ENCODE measurements around the gene SDCCAG8. TPM values are rescaled to one million over a fixed set of nuclear protein-coding genes. Genes with fewer than 3 reads are reported as not detected.

The SDCCAG8 gene
- total RNA-seq, 1 donor from 2014 or later = 41.7 TPM

DNA sequence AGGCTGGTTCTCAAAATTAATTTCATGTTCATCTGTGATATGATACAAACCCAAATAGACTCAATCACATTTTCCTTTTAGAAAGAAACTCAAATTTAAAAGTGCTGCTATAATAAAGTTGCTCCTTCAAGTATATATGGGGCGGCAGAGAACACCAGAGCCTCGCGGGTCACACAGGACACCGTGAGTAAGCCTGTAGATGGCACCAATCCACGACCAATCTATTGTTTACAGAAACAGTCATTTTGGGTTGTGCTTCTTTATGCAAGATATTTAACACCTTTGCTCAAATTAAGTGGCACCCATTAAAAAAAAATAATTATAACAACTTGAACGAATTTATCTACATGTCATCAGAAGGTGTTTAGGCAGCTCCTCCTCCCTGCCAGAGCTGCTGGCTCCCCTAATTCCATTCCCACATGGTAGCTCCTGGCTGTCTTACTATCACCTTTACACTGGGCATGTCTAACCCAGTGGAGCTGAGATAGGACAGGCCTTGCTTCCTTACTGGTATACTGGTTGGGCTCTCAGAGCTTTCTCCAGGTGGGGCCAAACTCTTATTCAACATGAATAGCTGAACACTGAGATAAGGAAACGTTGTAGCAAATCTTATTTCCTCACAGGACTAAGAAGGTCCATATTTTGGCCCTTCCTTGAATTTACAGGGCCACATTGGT lies 287.0 kb downstream of the SDCCAG8 start:
- DNase-seq (ENCODE audit: low spot score) = no peak

DNA sequence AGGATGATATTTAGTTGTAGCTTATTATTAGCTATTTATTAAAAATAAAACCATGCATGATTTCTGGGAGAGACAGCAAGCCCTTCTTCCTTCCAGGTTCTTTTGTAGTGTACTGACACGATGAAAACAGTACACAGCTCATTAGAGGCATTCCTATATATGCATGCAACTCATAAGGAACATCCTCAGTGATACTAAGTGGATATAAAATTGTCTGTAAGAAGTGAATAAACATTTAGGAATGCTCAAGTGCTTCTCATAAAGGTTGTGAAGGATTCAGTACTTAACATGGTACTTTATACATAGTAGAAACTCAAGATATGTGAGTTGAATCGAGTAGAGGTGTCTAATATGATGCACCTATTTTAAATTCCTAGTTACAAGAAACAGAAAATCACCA lies 287.7 kb downstream of the SDCCAG8 start:
- no peak for DNase-seq (ENCODE audit: low spot score)

DNA sequence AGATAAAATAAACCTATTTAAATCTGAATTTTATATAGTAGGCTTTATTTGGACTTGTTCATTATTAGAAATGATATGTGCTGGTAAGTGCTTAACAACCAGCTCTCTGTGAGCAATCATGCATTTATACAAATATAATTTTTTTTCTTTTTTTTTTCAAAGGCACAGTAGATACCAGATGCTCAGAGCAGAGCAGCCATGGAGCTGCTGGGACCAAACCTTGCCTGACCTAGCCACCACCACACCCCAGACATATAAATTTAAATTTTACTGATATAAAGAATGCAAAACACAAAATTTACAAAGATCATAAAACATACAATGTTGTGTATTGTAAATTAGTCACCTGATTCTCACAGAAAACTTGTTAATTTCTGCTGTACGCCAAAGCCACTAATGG lies 290.6 kb downstream of the SDCCAG8 start:
- no peak for DNase-seq (ENCODE audit: low spot score)

DNA sequence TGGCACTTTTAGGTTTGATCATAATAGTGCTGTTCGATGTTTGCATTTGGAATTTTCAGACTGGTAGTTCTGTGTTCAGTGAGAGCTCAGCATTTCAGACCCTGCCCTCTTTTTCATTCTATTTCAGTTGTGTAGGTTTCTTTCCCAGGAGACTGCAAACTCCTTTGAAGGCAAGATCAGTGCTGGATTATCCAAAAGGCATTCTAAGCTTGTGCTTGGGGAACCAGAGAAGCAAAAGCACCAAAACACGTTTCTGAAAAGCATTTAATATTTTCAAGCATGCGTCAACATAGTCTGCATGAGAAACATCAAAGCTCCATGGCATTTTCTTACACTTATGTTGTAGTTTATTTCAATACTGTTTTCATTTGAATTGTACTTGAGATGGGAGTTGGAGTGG lies 292.1 kb downstream of the SDCCAG8 start:
- no peak for DNase-seq (ENCODE audit: low spot score)

DNA sequence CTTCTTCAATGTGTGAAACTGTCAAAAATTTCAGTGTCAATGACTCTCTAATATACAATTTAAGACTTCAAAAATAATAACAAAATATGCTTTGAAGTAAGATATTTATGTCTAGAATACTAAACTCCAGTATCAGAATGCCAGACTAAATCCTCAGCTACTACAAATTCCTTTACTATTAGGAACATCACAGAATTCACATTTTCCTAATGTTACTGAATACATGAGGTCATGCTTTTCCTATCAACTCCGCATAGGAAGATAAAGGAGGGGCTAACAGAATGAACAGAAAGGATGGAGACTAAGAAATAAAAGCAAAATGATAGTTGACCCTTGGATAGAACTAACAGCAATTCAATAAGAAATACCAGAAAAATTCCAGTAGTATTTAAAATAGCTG lies 292.7 kb downstream of the SDCCAG8 start:
- DNase-seq (ENCODE audit: low spot score) = no peak

DNA sequence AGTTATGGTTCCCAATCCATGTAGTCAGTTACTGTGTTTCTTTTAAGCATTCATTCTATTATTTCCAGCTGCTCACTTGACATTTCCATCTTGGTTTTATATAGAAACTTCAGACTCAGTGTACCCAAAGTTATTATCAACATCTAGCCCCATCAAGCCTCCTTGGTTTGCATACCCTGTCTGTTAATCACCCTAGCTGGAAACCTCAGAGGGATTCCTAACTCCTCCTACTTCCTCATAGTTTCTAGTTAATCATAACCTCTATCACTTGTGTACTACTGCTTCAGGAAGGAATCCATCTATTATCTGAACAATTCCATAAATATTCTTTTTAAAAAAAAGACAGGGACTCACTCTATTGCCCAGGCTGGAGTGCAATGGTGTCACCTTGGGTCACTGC lies 293.3 kb downstream of the SDCCAG8 start:
- no peak for DNase-seq (ENCODE audit: low spot score)

Small RNAs within 50 kb of the gene (microRNA-seq; reads per million reads assigned to microRNA genes)
- not detected for gene MIR4677 (ENCODE audit: borderline number of aligned reads)

Other genes starting within 250 kb of the SDCCAG8 start
- 68.8 TPM for gene CEP170, start 760 bp upstream of the SDCCAG8 start, total RNA-seq

Measured in mesenteric fat pad (tissue), 1 donor.